AG09309 (cell line): Measurements from ENCODE around the gene SS18L1.

Experiments used
- DNase-seq: peaks from one replicate; pipeline ENCODE4 v3.0.0-alpha.2; 2010; ENCODE audit warnings: low read depth
- H3K4me3 ChIP-seq: 2 replicates; pipeline ENCODE4 v1.5.1; 2011; ENCODE audit warnings: mild to moderate bottlenecking, low read depth, low read length, moderate library complexity; ENCODE audit not compliant: control insufficient read depth
- TF ChIP-seq, protein P1 (sequence below): IDR thresholded peaks from 2 replicates; pipeline ENCODE4 v1.5.1; 2011; ENCODE audit warnings: mild to moderate bottlenecking, low read depth, low read length, inconsistent platforms; ENCODE audit not compliant: insufficient read depth, control insufficient read depth; ENCODE audit errors: missing control alignments

SS18L1 gene

DNA sequence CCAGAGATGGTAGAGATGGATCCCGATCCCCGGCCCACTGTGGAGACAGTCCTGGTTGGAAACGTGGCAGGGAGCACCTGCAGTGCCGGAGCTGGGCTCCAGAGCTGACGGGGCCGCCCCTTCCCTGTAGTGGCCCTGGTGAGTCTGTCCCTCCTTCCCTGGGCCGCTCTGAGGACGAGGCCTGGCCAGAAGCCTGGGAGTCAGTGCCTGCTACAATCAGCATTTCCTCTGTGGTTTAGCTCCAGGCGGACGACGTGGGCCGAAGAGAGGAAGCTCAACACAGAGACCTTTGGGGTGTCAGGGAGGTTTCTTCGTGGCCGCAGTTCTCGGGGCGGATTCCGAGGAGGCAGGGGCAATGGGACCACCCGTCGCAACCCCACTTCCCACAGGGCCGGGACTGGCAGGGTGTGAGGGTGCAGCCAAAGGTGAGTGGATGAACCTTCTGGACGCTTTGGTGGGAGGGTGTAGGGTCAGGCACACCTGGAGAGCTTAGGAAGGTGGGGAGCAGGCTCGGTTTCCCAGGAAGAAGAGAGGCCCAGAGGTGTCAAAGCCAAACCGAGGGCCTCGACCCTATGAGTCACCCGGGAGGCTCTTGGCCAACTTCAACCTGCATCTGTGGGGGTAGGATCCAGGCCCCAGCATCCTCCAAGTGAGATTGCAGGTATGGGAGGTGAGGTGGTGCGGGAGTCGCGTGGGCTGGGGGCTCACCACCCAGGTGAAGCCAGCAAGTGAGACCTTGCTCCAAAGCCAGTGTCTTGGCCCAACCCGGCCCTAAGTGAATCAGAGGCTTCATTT, 10.3 kb upstream of the SS18L1 start:
- H3K4me3 ChIP-seq, result no peak overlapping the region
- TF ChIP-seq, protein P1, sequence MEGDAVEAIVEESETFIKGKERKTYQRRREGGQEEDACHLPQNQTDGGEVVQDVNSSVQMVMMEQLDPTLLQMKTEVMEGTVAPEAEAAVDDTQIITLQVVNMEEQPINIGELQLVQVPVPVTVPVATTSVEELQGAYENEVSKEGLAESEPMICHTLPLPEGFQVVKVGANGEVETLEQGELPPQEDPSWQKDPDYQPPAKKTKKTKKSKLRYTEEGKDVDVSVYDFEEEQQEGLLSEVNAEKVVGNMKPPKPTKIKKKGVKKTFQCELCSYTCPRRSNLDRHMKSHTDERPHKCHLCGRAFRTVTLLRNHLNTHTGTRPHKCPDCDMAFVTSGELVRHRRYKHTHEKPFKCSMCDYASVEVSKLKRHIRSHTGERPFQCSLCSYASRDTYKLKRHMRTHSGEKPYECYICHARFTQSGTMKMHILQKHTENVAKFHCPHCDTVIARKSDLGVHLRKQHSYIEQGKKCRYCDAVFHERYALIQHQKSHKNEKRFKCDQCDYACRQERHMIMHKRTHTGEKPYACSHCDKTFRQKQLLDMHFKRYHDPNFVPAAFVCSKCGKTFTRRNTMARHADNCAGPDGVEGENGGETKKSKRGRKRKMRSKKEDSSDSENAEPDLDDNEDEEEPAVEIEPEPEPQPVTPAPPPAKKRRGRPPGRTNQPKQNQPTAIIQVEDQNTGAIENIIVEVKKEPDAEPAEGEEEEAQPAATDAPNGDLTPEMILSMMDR, result no peak
- DNase-seq, result no peak

DNA sequence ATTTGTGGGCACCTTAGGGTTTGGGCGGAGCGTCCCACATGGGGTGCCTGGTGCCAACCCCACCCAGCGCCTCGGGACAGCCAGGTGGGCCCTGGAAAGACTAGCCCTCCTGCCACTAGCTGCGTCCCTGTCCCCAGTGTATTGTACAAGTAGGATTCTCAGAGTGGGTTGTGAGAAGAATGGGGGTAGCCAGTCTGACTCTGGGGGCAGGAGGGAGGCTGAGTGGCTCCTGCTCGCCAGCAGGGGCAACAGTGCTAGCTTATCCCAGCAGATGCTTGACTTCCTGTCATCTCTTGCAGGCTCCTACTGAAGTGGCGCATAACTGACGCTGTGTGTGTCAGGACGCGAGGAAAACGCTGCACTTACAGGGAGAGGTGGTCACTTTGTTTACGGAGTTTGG, 9.7 kb upstream of the SS18L1 start:
- no peak overlapping the region for H3K4me3 ChIP-seq
- TF ChIP-seq, protein P1, result peak; percentile 16
- no peak for DNase-seq

DNA sequence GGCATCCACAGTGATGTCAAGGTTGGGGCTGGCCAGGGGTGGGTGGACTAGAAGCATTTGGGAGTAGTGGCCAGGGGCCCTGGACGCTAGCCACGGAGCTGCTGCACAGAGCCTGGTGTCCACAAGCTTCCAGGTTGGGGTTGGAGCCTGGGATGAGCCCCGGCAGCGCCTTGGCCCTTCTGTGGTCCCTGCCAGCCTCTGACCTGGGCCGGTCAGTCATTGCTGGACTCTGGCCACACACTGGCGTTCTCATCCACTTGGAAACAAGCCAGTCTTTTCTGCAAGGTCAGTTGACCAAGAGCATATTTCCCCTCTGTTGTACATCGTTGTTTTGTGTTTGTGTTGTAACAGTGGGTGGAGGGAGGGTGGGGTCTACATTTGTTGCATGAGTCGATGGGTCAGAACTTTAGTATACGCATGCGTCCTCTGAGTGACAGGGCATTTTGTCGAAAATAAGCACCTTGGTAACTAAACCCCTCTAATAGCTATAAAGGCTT, 8.8 kb upstream of the SS18L1 start:
- no peak for DNase-seq
- TF ChIP-seq, protein P1, result no peak
- H3K4me3 ChIP-seq, result no peak overlapping the region

DNA sequence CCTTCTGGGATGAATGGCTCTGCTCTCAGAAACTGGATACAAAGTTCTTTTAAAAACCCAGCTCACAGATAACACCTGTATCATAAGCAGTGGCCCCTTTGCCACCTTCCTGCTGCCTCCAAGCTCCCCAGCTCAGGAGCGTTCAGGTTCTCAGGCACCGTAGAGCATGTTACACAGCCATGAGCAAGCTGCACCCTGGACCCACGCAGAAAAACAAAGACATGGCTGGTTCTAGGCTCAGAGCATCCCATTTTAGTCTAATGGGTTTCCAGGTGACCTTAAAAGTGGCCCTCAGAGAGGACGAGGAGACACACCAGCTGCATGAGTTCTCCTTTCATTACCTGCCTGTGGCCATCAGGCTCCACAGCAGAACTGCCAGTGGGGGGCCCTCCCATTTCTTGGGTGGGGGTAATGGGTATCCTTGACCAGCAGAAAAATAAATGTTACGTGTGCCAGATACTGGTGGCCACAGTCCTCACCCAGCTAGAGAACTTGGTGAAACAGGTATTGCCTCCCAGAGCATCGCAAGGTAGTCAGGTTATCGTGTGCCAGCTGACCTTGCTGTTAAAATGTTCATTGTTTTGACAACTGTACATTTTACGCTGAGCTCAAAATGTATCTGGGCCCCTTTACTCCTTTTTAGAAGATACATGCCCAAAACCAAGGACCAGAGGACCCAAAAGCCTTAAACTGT, 7.8 kb upstream of the SS18L1 start:
- TF ChIP-seq, protein P1, result no peak
- DNase-seq, result no peak
- H3K4me3 ChIP-seq, result no peak overlapping the region

DNA sequence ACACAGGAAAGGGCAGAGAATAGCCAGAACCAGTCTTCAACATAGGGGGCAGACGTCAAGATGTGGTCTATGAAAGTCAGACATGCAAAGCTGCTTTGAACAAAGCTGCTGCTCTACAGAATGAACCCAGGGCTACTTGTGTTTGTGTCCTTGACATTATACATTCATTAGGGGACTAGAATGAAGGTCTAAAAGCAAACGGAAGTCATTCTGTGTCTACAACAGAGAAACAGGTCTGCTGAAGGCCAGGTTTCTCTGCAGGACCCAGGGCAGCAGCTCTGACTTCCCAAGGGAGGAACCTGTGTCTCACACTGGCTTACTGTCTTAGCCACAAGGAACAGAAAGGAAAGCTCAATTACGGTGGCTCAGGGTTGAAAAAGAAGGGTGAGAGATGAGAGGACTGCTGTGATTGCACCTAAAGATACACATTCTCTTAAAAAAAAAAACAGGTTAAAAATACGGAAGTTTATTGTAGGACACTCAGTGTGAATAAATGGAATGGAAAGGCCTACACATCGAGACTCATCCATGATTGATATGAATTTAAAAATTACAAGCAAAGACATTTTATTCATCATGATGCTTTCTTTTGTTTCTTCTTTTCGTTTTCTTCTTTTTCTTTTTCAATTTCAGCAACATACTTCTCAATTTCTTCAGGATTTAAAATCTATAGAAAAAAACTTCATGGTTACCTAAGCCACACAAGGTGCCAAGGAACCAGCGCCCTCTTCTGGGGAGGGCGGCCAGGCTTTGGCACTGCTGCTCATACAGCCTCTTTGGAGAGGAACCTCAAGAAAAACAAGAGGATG, 7.1 kb upstream of the SS18L1 start:
- no peak for DNase-seq
- TF ChIP-seq, protein P1, result peak; percentile 86
- no peak overlapping the region for H3K4me3 ChIP-seq

DNA sequence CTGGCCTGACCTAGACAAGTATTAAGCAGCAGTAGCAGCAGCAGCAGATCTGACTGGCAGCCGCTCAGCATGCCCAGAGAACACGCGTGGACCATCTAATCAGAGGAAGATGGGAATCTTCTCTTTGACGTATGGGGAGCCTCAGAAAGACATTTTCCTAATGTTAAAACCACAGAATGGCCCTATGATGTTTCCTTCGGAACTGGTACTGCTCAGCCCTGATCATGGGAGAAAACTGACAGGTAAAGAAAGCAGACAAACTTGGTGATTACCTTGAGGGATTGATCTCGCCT, 6.5 kb upstream of the SS18L1 start:
- no peak for DNase-seq
- no peak overlapping the region for H3K4me3 ChIP-seq
- TF ChIP-seq, protein P1, result no peak
